ENCODE results near the gene CDH26. TPM values are rescaled to one million over a fixed set of nuclear protein-coding genes. Genes with fewer than 3 reads are reported as not detected.

Gene CDH26
- total and polyA plus RNA-seq, 2 donors from 2014 or later, result 0.47 to 2.4 TPM

GRCh38 chr20:60057123-60057865, 99.1 kb downstream of the CDH26 start:
- DNase-seq (peak in 4 of 5 donors; percentile 83 to 89 (median 84)), FAIRE-seq (no peak)
- intact Hi-C loops (cut with DNase I), result no loop called here
- TF ChIP-seq, protein P1, sequence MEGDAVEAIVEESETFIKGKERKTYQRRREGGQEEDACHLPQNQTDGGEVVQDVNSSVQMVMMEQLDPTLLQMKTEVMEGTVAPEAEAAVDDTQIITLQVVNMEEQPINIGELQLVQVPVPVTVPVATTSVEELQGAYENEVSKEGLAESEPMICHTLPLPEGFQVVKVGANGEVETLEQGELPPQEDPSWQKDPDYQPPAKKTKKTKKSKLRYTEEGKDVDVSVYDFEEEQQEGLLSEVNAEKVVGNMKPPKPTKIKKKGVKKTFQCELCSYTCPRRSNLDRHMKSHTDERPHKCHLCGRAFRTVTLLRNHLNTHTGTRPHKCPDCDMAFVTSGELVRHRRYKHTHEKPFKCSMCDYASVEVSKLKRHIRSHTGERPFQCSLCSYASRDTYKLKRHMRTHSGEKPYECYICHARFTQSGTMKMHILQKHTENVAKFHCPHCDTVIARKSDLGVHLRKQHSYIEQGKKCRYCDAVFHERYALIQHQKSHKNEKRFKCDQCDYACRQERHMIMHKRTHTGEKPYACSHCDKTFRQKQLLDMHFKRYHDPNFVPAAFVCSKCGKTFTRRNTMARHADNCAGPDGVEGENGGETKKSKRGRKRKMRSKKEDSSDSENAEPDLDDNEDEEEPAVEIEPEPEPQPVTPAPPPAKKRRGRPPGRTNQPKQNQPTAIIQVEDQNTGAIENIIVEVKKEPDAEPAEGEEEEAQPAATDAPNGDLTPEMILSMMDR (IDR thresholded peaks at IDR 0.05; ENCODE audit: borderline replicate concordance, extremely low read depth, insufficient read depth), result peak; percentile 75
- peaks cover 0 to 7% (median 0%) of the 10 kb centered on the region in 3 donors for H3K4me1 ChIP-seq (ENCODE audit: control insufficient read depth in 2 of 3, insufficient read depth in 2 of 3, low read depth in 1 of 3, low read length in 3 of 3)
- no peak overlapping the region for H3K27ac ChIP-seq (ENCODE audit: low read depth in 2 of 2, low read length in 2 of 2)
- H3K4me3 ChIP-seq (ENCODE audit: low read length in 3 of 3), result no peak overlapping the region
- H3K27me3 ChIP-seq (ENCODE audit: control insufficient read depth, insufficient read depth, low read length), result no peaks in the 10 kb centered on the region
- H3K36me3 ChIP-seq (ENCODE audit: control insufficient read depth in 2 of 3, insufficient read depth in 3 of 3, low read length in 3 of 3), result no peaks in the 10 kb centered on the region
- no peaks in the 10 kb centered on the region for H3K9me3 ChIP-seq (ENCODE audit: control insufficient read depth in 2 of 3, insufficient read depth in 1 of 3, low read length in 3 of 3)
- no peak overlapping the region for H3K9ac ChIP-seq (ENCODE audit: low read length in 3 of 3)

DNA sequence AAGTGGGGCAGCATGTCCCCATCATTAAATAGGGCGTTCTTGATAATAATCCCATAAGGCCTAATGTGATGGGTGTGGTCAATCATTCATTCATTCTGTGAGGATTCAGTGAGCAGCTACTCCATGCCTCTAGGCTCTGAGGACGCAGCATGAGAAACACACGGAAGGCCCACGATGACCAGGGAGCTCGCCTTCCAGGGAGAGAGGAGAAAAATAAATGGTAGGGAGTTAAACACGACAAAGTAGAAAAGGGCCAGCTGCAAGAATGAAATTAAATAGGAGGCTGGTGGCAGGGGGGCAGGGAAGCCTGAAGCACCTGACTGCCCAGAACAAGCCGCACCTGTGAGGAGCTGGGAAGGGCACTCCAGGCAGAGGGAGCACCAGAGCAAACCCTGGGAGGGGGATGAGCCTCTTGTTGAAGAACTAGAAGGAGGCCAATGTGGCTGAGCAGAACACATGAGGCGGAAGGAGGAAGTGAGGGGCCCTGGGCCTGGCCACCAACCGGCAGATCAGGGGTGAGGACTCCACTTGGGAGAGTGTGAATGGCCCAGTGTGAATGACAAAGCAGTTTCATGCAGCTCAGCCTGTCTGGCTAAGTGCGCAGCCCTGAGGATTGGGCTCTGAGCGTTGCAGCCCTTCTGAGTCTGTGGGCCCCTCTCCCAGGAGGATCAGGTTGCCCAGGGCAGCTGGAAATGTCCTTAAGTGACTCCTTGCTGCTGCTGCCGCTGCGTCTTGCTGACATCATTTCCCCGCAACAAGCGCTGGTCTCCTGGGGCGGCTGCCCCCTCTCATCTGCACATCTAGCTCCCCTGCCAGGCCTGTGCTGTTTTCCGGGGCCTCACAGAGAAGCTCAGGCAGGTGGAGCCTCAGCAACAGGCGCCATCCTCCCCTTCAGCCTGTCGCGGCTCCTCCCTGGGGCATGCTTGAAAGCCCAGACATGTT, 99.9 kb downstream of the CDH26 start:
- Histone ChIP-seq H3K9ac (ENCODE audit: low read length in 3 of 3) (no peak overlapping the region), H3K27ac (ENCODE audit: low read depth in 2 of 2, low read length in 2 of 2) (no peak overlapping the region), H3K9me3 (ENCODE audit: control insufficient read depth in 2 of 3, insufficient read depth in 1 of 3, low read length in 3 of 3) (no peaks in the 10 kb centered on the region), H3K27me3 (ENCODE audit: control insufficient read depth, insufficient read depth, low read length) (no peaks in the 10 kb centered on the region), H3K4me1 (ENCODE audit: control insufficient read depth in 2 of 3, insufficient read depth in 2 of 3, low read depth in 1 of 3, low read length in 3 of 3) (peaks cover 0 to 7% (median 0%) of the 10 kb centered on the region in 3 donors), H3K36me3 (ENCODE audit: control insufficient read depth in 2 of 3, insufficient read depth in 3 of 3, low read length in 3 of 3) (no peaks in the 10 kb centered on the region), H3K4me3 (ENCODE audit: low read length in 3 of 3) (no peak overlapping the region)
- TF ChIP-seq, protein P1 (IDR thresholded peaks at IDR 0.05; ENCODE audit: borderline replicate concordance, extremely low read depth, insufficient read depth), result no peak
- FAIRE-seq (no peak), DNase-seq (peak; percentile 69 to 86 (median 80))
- intact Hi-C loops (cut with DNase I), result no loop called here

DNA sequence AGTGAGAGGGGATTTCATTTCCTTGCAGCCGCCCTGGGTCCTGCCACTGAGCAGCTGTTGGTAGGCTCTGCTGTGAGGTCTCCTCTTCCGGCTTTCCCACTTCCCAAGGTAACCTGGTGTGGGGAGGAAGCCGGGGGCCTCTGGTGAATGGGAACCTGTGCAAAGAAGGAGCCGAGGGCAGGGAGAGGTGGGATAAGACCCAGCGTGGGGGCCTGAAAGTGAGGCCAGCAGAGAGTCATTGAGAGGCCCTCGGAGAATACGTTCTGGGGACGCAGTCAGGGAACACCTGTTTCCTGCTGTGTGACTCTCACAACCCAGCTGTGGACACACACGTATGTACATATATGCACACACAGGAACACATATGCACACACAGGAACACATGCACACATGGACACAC, 100.7 kb downstream of the CDH26 start:
- Histone ChIP-seq H3K27me3 (ENCODE audit: control insufficient read depth, insufficient read depth, low read length) (no peaks in the 10 kb centered on the region), H3K27ac (ENCODE audit: low read depth in 2 of 2, low read length in 2 of 2) (no peak overlapping the region), H3K4me3 (ENCODE audit: low read length in 3 of 3) (no peak overlapping the region), H3K36me3 (ENCODE audit: control insufficient read depth in 2 of 3, insufficient read depth in 3 of 3, low read length in 3 of 3) (no peaks in the 10 kb centered on the region), H3K4me1 (ENCODE audit: control insufficient read depth in 2 of 3, insufficient read depth in 2 of 3, low read depth in 1 of 3, low read length in 3 of 3) (peaks cover 0 to 7% (median 0%) of the 10 kb centered on the region in 3 donors), H3K9me3 (ENCODE audit: control insufficient read depth in 2 of 3, insufficient read depth in 1 of 3, low read length in 3 of 3) (no peaks in the 10 kb centered on the region), H3K9ac (ENCODE audit: low read length in 3 of 3) (no peak overlapping the region)
- TF ChIP-seq, protein P1 (IDR thresholded peaks at IDR 0.05; ENCODE audit: borderline replicate concordance, extremely low read depth, insufficient read depth), result no peak
- DNase-seq (no peak), FAIRE-seq (no peak)
- intact Hi-C loops (cut with DNase I), result no loop called here

All from kidney (tissue), 14 donors.